ENCODE measurements around the gene FGD2. TPM values are rescaled to one million over a fixed set of nuclear protein-coding genes. Genes with fewer than 3 reads are reported as not detected.
A peak's percentile ranks its signal among the peaks of the same experiment; 100 is the strongest.

Gene FGD2
- total RNA-seq (2021; ENCODE audit: unreplicated experiment), result 0.10 TPM
- polyA plus RNA-seq (2012), result 0.22 and 0.41 TPM in 2 replicates
- Bru-seq, nascent RNA, result percentile 18 among the genes with signal in this experiment
- percentile 13 among the genes with signal in this experiment for BruChase-seq, experiment 1, labeled RNA remaining after a 6-hour chase
- percentile 18 among the genes with signal in this experiment for BruChase-seq, experiment 2, labeled RNA remaining after a 2-hour chase
- long read RNA-seq, result 0 reads

GRCh38 chr6:37005061-37005810 lies at the start of gene FGD2:
Gene FGD2 (plus strand): TSS chr6:37005655. CDS start chr6:37005818, 163 bp downstream.
- RAD21 ChIA-PET (ENCODE audit: low non-redundant PET in 1 of 2, low total read pairs in 2 of 2, uncharacterized antibody in 2 of 2, unreplicated experiment in 2 of 2), result no interaction called here
- POLR2A ChIA-PET, result no interaction called here
- TF ChIP-seq SIN3A (IDR thresholded peaks at IDR 0.05; ENCODE audit: low read depth) (no peak), TCF7L2 (IDR thresholded peaks at IDR 0.05; ENCODE audit: borderline replicate concordance, extremely low read depth, insufficient read depth, insufficient read length) (no peak), POLR2AphosphoS5 (IDR thresholded peaks at IDR 0.05; ENCODE audit: low read depth, low read length) (no peak), MAX (IDR thresholded peaks at IDR 0.05) (no peak)
- Histone ChIP-seq H3K9ac (ENCODE audit: low read length) (no peak within 1 kb of the TSS), H3K36me3 (ENCODE audit: control insufficient read depth in 1 of 2, insufficient read depth in 2 of 2, low read length in 2 of 2) (no peaks in the 10 kb centered on the region), H3K4me2 (ENCODE audit: low read length) (no peak within 1 kb of the TSS), H3K9me3 (ENCODE audit: control insufficient read depth in 1 of 2, insufficient read depth in 1 of 2, low read depth in 1 of 2, low read length in 2 of 2) (no peaks in the 10 kb centered on the region), H3K79me2 (ENCODE audit: insufficient read depth, low read length) (no peaks in the 10 kb centered on the region), H2AFZ (ENCODE audit: low read depth, low read length, poor library complexity, severe bottlenecking) (no peak within 1 kb of the TSS), H3K27ac (ENCODE audit: low read depth, low read length) (no peak within 1 kb of the TSS), H3K4me3 (replicated peaks in 1 of 2; ENCODE audit: low read depth in 1 of 2, low read length in 2 of 2) (no peak within 1 kb of the TSS), H3K27me3 (ENCODE audit: insufficient read depth, low read length) (no peaks in the 10 kb centered on the region), H4K20me1 (ENCODE audit: insufficient read depth) (no peaks in the 10 kb centered on the region), H3K4me1 (ENCODE audit: control insufficient read depth in 1 of 2, insufficient read depth in 2 of 2, low read length in 2 of 2) (no peaks in the 10 kb centered on the region), H3K9me2 (ENCODE audit: insufficient read depth) (no peaks in the 10 kb centered on the region)
- intact Hi-C loops (cut with micrococcal nuclease), result no loop called here
- no TSS peak for BruUV-seq (replicated peaks)
- CTCF ChIA-PET, result no interaction called here
- ATAC-seq, result no peak
- DNase-seq (ENCODE audit: low read depth, low spot score), result no peak

GRCh38 chr6:36955671-36956445 lies 49.6 kb upstream of the FGD2 start:
- CTCF ChIA-PET, result no interaction called here
- DNase-seq (ENCODE audit: low read depth, low spot score), result no peak
- no TSS peak for BruUV-seq (replicated peaks)
- RAD21 ChIA-PET (ENCODE audit: low non-redundant PET in 1 of 2, low total read pairs in 2 of 2, uncharacterized antibody in 2 of 2, unreplicated experiment in 2 of 2), result no interaction called here
- H3K9me2 ChIP-seq (ENCODE audit: insufficient read depth), result no peaks in the 10 kb centered on the region
- no peak for ATAC-seq
- no peaks in the 10 kb centered on the region for H3K36me3 ChIP-seq (ENCODE audit: control insufficient read depth in 1 of 2, insufficient read depth in 2 of 2, low read length in 2 of 2)
- H3K9ac ChIP-seq (ENCODE audit: low read length), result no peak overlapping the region
- no peak overlapping the region for H3K27ac ChIP-seq (ENCODE audit: low read depth, low read length)
- no peak overlapping the region for H3K4me3 ChIP-seq (replicated peaks in 1 of 2; ENCODE audit: low read depth in 1 of 2, low read length in 2 of 2)
- H3K79me2 ChIP-seq (ENCODE audit: insufficient read depth, low read length), result no peaks in the 10 kb centered on the region
- H2AFZ ChIP-seq (ENCODE audit: low read depth, low read length, poor library complexity, severe bottlenecking), result no peak overlapping the region
- POLR2A ChIA-PET, result no interaction called here
- 0 out of 2 replicates have a peak overlapping the region, but pooled peaks have one; percentile 14 for H3K4me2 ChIP-seq (ENCODE audit: low read length)
- peaks cover 7 to 58% of the 10 kb centered on the region in 2 experiments for H3K4me1 ChIP-seq (ENCODE audit: control insufficient read depth in 1 of 2, insufficient read depth in 2 of 2, low read length in 2 of 2)
- no peaks in the 10 kb centered on the region for H3K27me3 ChIP-seq (ENCODE audit: insufficient read depth, low read length)
- H3K9me3 ChIP-seq (ENCODE audit: control insufficient read depth in 1 of 2, insufficient read depth in 1 of 2, low read depth in 1 of 2, low read length in 2 of 2), result no peaks in the 10 kb centered on the region
- intact Hi-C loops (cut with micrococcal nuclease), result no loop called here
- no peaks in the 10 kb centered on the region for H4K20me1 ChIP-seq (ENCODE audit: insufficient read depth)
- no peak for TF ChIP-seq TCF7L2 (IDR thresholded peaks at IDR 0.05; ENCODE audit: borderline replicate concordance, extremely low read depth, insufficient read depth, insufficient read length)
- no peak for TF ChIP-seq CTCF (IDR thresholded peaks at IDR 0.05 in 2 of 3, conservative IDR thresholded peaks at IDR 0.05 in 1 of 3; ENCODE audit: borderline replicate concordance in 1 of 3, insufficient read depth in 1 of 3, low read depth in 2 of 3, low read length in 2 of 3)
- no peak for TF ChIP-seq ELF1 (IDR thresholded peaks at IDR 0.05; ENCODE audit: borderline replicate concordance, low read depth)
- TF ChIP-seq POLR2AphosphoS5 (IDR thresholded peaks at IDR 0.05; ENCODE audit: low read depth, low read length), result no peak
- TF ChIP-seq SRF (IDR thresholded peaks at IDR 0.05; ENCODE audit: low read depth), result no peak
- TF ChIP-seq CEBPB (IDR thresholded peaks at IDR 0.05; ENCODE audit: low read depth), result no peak
- no peak for TF ChIP-seq POLR2A (IDR thresholded peaks at IDR 0.05; ENCODE audit: borderline replicate concordance, extremely low read depth, insufficient read depth, insufficient read length)
- no peak for TF ChIP-seq SIN3A (IDR thresholded peaks at IDR 0.05; ENCODE audit: low read depth)
- TF ChIP-seq ZBTB33 (IDR thresholded peaks at IDR 0.05; ENCODE audit: extremely low read depth, insufficient replicate concordance, low read length), result no peak
- TF ChIP-seq ZFX (IDR thresholded peaks at IDR 0.05), result no peak
